Natural killer cell (primary cell): ENCODE measurements around the gene KCNJ16. TPM values are rescaled to one million over a fixed set of nuclear protein-coding genes. Genes with fewer than 3 reads are reported as not detected.

Experiments used
- ATAC-seq, 3 donors: fragments of 150-1000 bp in 2 of 3; fragments of 200-7000 bp in 1 of 3; cut with Tn5 transposase; 1 replicate in 1 of 3; 2 replicates in 2 of 3; pipeline ENCODE4 v1.10.0; 2021; ENCODE audit warnings: mild to moderate bottlenecking in 2 of 3, moderate library complexity in 2 of 3
- DNase-seq, 2 donors: peaks; one replicate each; pipeline versions ENCODE4 v3.0.0 to v3.0.0-alpha.2; 2013 to 2021; ENCODE audit warnings: mixed read lengths in 1 of 2
- H3K27ac ChIP-seq: one replicate; pipeline ENCODE4 v1.5.1; 2013; ENCODE audit warnings: mild to moderate bottlenecking, low read length
- H3K27me3 ChIP-seq: one replicate; pipeline ENCODE4 v1.6.1; 2013; ENCODE audit warnings: low read length; ENCODE audit not compliant: control insufficient read depth, insufficient read depth
- H3K36me3 ChIP-seq: one replicate; pipeline ENCODE4 v1.6.1; 2013; ENCODE audit warnings: low read length; ENCODE audit not compliant: control insufficient read depth, insufficient read depth
- H3K4me1 ChIP-seq: one replicate; pipeline ENCODE4 v1.6.1; 2013; ENCODE audit warnings: low read length; ENCODE audit not compliant: control insufficient read depth, insufficient read depth
- H3K4me3 ChIP-seq: one replicate; pipeline ENCODE4 v1.5.1; 2013; ENCODE audit warnings: low read length
- H3K9me3 ChIP-seq: one replicate; pipeline ENCODE4 v1.6.1; 2013; ENCODE audit warnings: low read length; ENCODE audit not compliant: control insufficient read depth, insufficient read depth
- H3K27ac Mint-ChIP-seq, 2 donors: one replicate each; pipeline ENCODE4 v1.8.0; 2022; ENCODE audit warnings: mild to moderate bottlenecking in 2 of 2, mixed read lengths in 2 of 2, moderate library complexity in 1 of 2
- H3K27me3 Mint-ChIP-seq, 2 donors: one replicate each; pipeline ENCODE4 v1.8.0; 2022; ENCODE audit warnings: low read depth in 2 of 2, mixed read lengths in 2 of 2
- H3K36me3 Mint-ChIP-seq: one replicate; pipeline ENCODE4 v1.8.0; 2022; ENCODE audit warnings: mixed read lengths
- H3K4me1 Mint-ChIP-seq, 2 donors: one replicate each; pipeline ENCODE4 v1.8.0; 2022; ENCODE audit warnings: mixed read lengths in 2 of 2
- H3K4me3 Mint-ChIP-seq: one replicate; pipeline ENCODE4 v1.8.0; 2022; ENCODE audit warnings: mild to moderate bottlenecking, moderate library complexity, mixed read lengths
- H3K9me3 Mint-ChIP-seq, 2 donors: one replicate each; pipeline ENCODE4 v1.8.0; 2022; ENCODE audit warnings: mixed read lengths in 2 of 2
- WGBS: methylation state at CpG from one replicate; pipeline ENCODE4 v1.1.7; 2013; ENCODE audit warnings: missing lambda C conversion rate; ENCODE audit not compliant: insufficient coverage; 5-methylcytosine and 5-hydroxymethylcytosine counted together
- intact Hi-C: fragments of 100-400 bp; cut with micrococcal nuclease; formaldehyde crosslinking; loops from one replicate; pipeline ENCODE4 v1.14.2; 2022
- total RNA-seq, 4 donors: library from RNA; stranded (reverse); fragments of 120-200 nt in 1 of 4; gene quantifications; one replicate each; pipeline versions ENCODE4 v1.2.3 to v1.2.4, GENCODE V29; 2013 to 2022
- TF ChIP-seq, protein P1 (sequence below): fragments of 200-600 bp; IDR thresholded peaks from one replicate; pipeline ENCODE4 v1.8.0; 2022; ENCODE audit warnings: antibody characterized with exemption

KCNJ16 gene
- total RNA-seq, 3 donors from 2014 or later (not counting 1 experiment from before 2014, with no cell fraction given) = not detected

DNA sequence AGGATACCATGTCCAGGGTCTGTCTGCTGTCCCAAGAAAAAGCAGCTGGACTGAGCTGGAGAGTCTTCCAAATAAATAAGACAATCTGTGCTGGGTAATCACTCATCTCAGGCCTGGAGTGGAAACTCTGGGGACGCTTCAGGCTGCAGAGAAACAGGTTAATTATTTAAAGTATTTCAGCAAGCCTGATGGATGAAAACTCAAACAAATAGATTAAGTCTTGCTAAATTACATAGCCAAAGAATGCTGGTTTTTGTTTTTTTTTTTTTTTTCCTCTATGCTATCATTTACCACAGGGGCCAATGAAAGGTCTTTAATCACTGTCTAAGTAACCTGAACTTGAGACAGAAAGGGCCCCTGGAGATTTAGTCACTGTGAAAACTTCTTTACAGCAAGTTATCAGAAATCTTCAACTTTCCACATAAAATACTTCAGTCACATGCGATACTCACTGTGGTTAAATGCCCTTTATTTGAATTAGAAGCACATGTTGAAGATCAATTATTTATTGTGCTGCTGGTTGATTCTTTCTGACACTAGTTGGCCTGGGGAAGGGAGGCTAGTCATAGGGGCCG, 63.4 kb downstream of the KCNJ16 start:
- 87% methylated on average over 3 of the region's 3 CpGs for WGBS
- no peak overlapping the region for H3K27ac Mint-ChIP-seq

DNA sequence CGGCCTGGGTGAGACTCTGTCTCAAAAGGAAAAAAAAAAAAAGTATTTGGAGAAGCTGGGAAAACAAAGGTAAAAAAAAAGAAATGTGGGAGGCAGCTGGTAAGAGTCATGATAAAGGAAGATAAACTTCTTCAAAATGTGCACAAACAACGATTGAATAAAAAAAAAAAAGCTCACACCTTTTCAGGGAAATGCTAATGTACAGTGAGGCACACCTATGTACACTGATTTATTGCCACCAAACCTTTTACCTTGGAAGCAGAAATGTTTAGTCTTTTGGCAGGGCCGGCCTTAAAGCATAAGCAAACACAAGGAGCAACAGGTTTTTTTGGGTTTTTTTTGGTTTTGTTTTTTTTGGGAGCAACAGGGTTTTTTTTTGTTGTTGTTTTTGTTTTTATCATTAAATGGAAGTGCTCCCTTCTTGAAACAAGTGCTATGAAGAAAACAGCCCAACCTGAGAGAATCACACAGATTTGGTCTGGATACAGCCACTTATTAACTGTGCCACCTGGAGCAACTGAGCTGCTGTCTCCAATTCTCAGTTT, 64.5 kb downstream of the KCNJ16 start:
- Mint-ChIP-seq H3K9me3 (no peaks in the 10 kb centered on the region), H3K36me3 (no peaks in the 10 kb centered on the region), H3K4me3 (no peak overlapping the region), H3K27ac (no peak overlapping the region), H3K4me1 (peaks cover 6 to 10% of the 10 kb centered on the region in 2 donors), H3K27me3 (no peaks in the 10 kb centered on the region)
- TF ChIP-seq, protein P1, sequence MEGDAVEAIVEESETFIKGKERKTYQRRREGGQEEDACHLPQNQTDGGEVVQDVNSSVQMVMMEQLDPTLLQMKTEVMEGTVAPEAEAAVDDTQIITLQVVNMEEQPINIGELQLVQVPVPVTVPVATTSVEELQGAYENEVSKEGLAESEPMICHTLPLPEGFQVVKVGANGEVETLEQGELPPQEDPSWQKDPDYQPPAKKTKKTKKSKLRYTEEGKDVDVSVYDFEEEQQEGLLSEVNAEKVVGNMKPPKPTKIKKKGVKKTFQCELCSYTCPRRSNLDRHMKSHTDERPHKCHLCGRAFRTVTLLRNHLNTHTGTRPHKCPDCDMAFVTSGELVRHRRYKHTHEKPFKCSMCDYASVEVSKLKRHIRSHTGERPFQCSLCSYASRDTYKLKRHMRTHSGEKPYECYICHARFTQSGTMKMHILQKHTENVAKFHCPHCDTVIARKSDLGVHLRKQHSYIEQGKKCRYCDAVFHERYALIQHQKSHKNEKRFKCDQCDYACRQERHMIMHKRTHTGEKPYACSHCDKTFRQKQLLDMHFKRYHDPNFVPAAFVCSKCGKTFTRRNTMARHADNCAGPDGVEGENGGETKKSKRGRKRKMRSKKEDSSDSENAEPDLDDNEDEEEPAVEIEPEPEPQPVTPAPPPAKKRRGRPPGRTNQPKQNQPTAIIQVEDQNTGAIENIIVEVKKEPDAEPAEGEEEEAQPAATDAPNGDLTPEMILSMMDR = no peak
- Histone ChIP-seq H3K36me3 (no peaks in the 10 kb centered on the region), H3K9me3 (no peaks in the 10 kb centered on the region), H3K4me3 (no peak overlapping the region), H3K4me1 (no peaks in the 10 kb centered on the region), H3K27me3 (no peaks in the 10 kb centered on the region), H3K27ac (no peak overlapping the region)
- ATAC-seq (no peak), DNase-seq (no peak)
- 87% methylated on average over 2 of the region's 3 CpGs for WGBS
- intact Hi-C loops = no loop called here

More for the DNA sequence above, 63.4 kb downstream of the KCNJ16 start:
- no peaks in the 10 kb centered on the region for H3K9me3 Mint-ChIP-seq
- H3K27me3 Mint-ChIP-seq = no peaks in the 10 kb centered on the region
- ATAC-seq (no peak), DNase-seq (no peak)
- no peak overlapping the region for H3K4me3 Mint-ChIP-seq
- H3K27me3 ChIP-seq = no peaks in the 10 kb centered on the region
- H3K4me1 ChIP-seq = no peaks in the 10 kb centered on the region
- intact Hi-C loops = no loop called here
- no peak overlapping the region for H3K27ac ChIP-seq
- H3K9me3 ChIP-seq = no peaks in the 10 kb centered on the region
- TF ChIP-seq, protein P1 = no peak
- no peak overlapping the region for H3K4me3 ChIP-seq
- H3K4me1 Mint-ChIP-seq = peaks cover 6 to 10% of the 10 kb centered on the region in 2 donors
- H3K36me3 Mint-ChIP-seq = no peaks in the 10 kb centered on the region
- no peaks in the 10 kb centered on the region for H3K36me3 ChIP-seq

DNA sequence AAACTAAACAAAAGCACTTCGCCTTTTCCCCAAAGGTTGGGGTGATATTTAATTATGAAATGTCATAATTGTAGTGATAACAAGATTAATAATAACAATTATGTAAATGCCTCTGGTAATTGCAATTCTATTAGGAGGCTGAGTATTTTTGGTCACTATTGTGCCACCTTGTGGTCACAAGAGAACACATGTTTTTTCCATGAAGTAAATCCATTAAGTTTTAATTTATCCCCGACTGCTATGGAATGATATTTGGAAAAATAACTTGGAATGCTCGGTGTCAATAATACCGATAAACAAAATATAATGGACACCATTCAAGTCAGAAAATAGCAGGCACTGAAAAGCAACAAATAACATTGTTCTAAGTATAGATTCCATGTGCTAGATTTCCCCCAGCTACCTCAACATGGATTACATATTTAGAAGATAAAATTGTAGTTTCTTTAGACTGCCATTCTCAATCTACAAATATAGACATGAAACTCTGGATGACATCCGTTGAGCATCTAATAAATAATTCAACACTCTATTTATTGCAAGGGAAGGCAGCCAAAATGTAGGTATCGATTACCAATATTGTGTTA, 69.3 kb downstream of the KCNJ16 start:
- Mint-ChIP-seq H3K9me3 (no peaks in the 10 kb centered on the region), H3K27me3 (no peaks in the 10 kb centered on the region), H3K4me1 (no peaks in the 10 kb centered on the region), H3K27ac (no peak overlapping the region), H3K36me3 (no peaks in the 10 kb centered on the region), H3K4me3 (no peak overlapping the region)
- no peaks in the 10 kb centered on the region for H3K36me3 ChIP-seq
- intact Hi-C loops = loop anchor here (5.0 kb wide), 1 partner anchor 577 kb away; no protein-coding TSS in a partner anchor
- H3K27me3 ChIP-seq = no peaks in the 10 kb centered on the region
- H3K4me1 ChIP-seq = no peaks in the 10 kb centered on the region
- WGBS = 42% methylated on average over 3 of the region's 6 CpGs
- H3K27ac ChIP-seq = no peak overlapping the region
- TF ChIP-seq, protein P1 = peak; percentile 30
- ATAC-seq = no peak
- DNase-seq = peak in 1 of 2 donors; percentile 26
- no peak overlapping the region for H3K4me3 ChIP-seq
- no peaks in the 10 kb centered on the region for H3K9me3 ChIP-seq
